Heart left ventricle (tissue), 13 donors: ENCODE results near the gene WNK3.

Experiments
- CTCF ChIP-seq, 12 donors: fragments of 200-600 bp; sonication (generic) in 4 of 12; IDR thresholded peaks; one replicate each; pipeline versions ENCODE4 v1.5.0 to v1.8.0; 2018 to 2022; ENCODE audit warnings: antibody characterized with exemption in 12 of 12, mild to moderate bottlenecking in 5 of 12
- POLR2A ChIP-seq, 2 donors: fragments of 450-650 bp; IDR thresholded peaks; one replicate each; pipeline ENCODE4 v1.6.1; 2017; ENCODE audit warnings: antibody characterized with exemption in 2 of 2, mild to moderate bottlenecking in 2 of 2, moderate library complexity in 2 of 2
- donor health status: ischemic (EF 13 %, LVEDD 7.1; RV severe dilation, severe dysfunction).
- donor health status: DM: no; HTN: yes; CAD: no.
- donor health status: DM: no; HTN: no; CAD: no.
- donor health status: ischemic (EF 25% LVEDD 6.9; RV normal size, moderate dysfunction).
- donor health status: ischemic (EF 25% LVEDD 5.7; RV mildly dilated, moderate dysfunction).
- donor health status: ischemic (EF 35%, LVEDD 5.7; RV mildly dilated, moderate dysfunction).
- donor health status: nonischemic (EF 11% LVEDD 7.7; RV severe dilation, severe dysfunction).
- donor health status: DM: yes; HTN: yes; CAD: no.
- donor health status: PGD.
- donor health status: ischemic (EF 29% LVEDD 5.4; RV normal size, mild dysfunction).
- donor health status: nonischemic (EF 23%, LVEDD 6.1; RV moderate dilation, normal function).

GRCh38 chrX:54292755-54293154, 65.1 kb downstream of the WNK3 start:
- TF ChIP-seq POLR2A (IDR thresholded peaks at IDR 0.05): no peak
- no peak for TF ChIP-seq CTCF (IDR thresholded peaks at IDR 0.05)
